ENCODE measurements around the gene RASA2.

GRCh38 chr3:141514382-141514781 is 27.6 kb downstream of the RASA2 start:
- no peak for TF ChIP-seq POLR2A (IDR thresholded peaks at IDR 0.05; ENCODE audit: low read depth, low read length)
- TF ChIP-seq POLR2AphosphoS5 (IDR thresholded peaks at IDR 0.05; ENCODE audit: low read depth, low read length) = no peak
- no peak for TF ChIP-seq TAF1 (IDR thresholded peaks at IDR 0.05; ENCODE audit: low read depth, low read length)
- TF ChIP-seq SPI1 (IDR thresholded peaks at IDR 0.05; ENCODE audit: low read depth, low read length) = no peak
